ENCODE results near the gene QPCTL. TPM values are rescaled to one million over a fixed set of nuclear protein-coding genes. Genes with fewer than 3 reads are reported as not detected.
A peak's percentile ranks its signal among the peaks of the same experiment; 100 is the strongest.

The QPCTL gene
- total and polyA plus RNA-seq, 2 of the 13 experiments (the other 11 are each of a cell fraction or from before 2014, with no cell fraction given) = 16.0 to 19.1 TPM

DNA sequence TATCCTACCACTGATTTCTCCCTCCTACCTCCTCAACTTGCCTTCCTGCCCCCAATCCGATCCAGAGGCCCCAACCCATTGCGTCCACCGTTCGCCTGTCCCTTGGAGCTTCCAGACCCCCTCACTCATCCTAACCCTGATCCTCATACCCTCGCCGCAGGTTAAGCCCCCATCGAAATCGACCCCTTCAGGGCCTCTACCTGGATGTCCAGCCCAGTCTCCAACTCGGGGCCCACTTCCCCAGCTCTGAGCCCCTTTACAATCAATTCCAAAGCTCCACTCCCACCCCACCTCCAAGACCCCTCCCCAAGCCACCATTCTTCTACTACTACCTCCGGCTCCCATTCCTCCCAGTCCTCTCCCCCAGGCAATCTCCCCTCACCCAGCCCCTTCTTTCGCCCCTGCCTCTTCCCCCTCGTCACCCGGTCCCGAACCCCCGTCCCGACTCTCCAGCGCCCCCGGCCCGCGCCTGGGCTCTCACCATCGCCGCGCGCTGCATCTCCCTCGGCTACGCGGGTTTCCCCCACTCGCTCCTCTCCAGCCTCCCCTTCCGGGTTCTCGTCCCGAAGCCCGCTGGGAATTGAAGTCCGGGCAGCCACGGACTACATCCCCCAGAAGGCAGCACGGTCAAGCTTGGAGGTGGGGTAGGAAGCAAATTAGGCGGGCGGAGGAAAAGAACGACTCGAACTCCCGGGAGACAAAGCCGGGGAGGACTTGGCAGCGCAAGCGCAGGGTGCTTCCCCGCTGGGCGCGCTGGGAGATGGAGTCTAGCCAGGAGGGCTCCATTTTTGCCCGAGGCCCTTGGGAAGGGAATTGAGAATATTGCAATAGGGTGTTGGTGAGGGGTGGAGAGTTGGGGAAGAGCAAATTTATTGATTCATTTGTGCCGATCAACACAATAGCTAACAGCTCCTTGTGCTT is 38.2 kb downstream of the QPCTL start, which contains the start of gene FBXO46 (continued):
- TF ChIP-seq ZFP36L2 (CRISPR knock-in tag; IDR thresholded peaks at IDR 0.05) (no peak), ZNF841 (CRISPR knock-in tag; IDR thresholded peaks at IDR 0.05; ENCODE audit: borderline replicate concordance) (no peak), JUNB (CRISPR knock-in tag; IDR thresholded peaks at IDR 0.05; ENCODE audit: borderline replicate concordance) (no peak), MYC (CRISPR knock-in tag; IDR thresholded peaks at IDR 0.05; ENCODE audit: borderline replicate concordance) (peak; percentile 63; the same call in 1 of the 2 replicates), KAT7 (CRISPR knock-in tag; IDR thresholded peaks at IDR 0.05; ENCODE audit: borderline replicate concordance) (no peak), RORA (CRISPR knock-in tag; IDR thresholded peaks at IDR 0.05) (no peak), KAT8 (CRISPR knock-in tag; IDR thresholded peaks at IDR 0.05) (peak; percentile 85), GATAD1 (CRISPR knock-in tag; IDR thresholded peaks at IDR 0.05) (peak; percentile 81), FOXC1 (CRISPR knock-in tag; IDR thresholded peaks at IDR 0.05; ENCODE audit: borderline replicate concordance) (0 out of 2 replicates have a peak, but pooled peaks have one; percentile 49), TP53 (CRISPR knock-in tag; conservative IDR thresholded peaks at IDR 0.05) (0 out of 2 replicates have a peak, but pooled peaks have one; percentile 58), FOXA3 (CRISPR knock-in tag; IDR thresholded peaks at IDR 0.05) (peak; percentile 41; the same call in 1 of the 2 replicates), RFX1 (IDR thresholded peaks at IDR 0.05) (no peak)
- TF ChIP-seq, protein P1, sequence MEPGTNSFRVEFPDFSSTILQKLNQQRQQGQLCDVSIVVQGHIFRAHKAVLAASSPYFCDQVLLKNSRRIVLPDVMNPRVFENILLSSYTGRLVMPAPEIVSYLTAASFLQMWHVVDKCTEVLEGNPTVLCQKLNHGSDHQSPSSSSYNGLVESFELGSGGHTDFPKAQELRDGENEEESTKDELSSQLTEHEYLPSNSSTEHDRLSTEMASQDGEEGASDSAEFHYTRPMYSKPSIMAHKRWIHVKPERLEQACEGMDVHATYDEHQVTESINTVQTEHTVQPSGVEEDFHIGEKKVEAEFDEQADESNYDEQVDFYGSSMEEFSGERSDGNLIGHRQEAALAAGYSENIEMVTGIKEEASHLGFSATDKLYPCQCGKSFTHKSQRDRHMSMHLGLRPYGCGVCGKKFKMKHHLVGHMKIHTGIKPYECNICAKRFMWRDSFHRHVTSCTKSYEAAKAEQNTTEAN (CRISPR knock-in tag; conservative IDR thresholded peaks at IDR 0.05) = no peak
- TF ChIP-seq, protein P2, sequence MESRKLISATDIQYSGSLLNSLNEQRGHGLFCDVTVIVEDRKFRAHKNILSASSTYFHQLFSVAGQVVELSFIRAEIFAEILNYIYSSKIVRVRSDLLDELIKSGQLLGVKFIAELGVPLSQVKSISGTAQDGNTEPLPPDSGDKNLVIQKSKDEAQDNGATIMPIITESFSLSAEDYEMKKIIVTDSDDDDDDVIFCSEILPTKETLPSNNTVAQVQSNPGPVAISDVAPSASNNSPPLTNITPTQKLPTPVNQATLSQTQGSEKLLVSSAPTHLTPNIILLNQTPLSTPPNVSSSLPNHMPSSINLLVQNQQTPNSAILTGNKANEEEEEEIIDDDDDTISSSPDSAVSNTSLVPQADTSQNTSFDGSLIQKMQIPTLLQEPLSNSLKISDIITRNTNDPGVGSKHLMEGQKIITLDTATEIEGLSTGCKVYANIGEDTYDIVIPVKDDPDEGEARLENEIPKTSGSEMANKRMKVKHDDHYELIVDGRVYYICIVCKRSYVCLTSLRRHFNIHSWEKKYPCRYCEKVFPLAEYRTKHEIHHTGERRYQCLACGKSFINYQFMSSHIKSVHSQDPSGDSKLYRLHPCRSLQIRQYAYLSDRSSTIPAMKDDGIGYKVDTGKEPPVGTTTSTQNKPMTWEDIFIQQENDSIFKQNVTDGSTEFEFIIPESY (CRISPR knock-in tag; IDR thresholded peaks at IDR 0.05) = peak; percentile 45; the same call in 1 of the 2 replicates
- TF ChIP-seq, protein P3, sequence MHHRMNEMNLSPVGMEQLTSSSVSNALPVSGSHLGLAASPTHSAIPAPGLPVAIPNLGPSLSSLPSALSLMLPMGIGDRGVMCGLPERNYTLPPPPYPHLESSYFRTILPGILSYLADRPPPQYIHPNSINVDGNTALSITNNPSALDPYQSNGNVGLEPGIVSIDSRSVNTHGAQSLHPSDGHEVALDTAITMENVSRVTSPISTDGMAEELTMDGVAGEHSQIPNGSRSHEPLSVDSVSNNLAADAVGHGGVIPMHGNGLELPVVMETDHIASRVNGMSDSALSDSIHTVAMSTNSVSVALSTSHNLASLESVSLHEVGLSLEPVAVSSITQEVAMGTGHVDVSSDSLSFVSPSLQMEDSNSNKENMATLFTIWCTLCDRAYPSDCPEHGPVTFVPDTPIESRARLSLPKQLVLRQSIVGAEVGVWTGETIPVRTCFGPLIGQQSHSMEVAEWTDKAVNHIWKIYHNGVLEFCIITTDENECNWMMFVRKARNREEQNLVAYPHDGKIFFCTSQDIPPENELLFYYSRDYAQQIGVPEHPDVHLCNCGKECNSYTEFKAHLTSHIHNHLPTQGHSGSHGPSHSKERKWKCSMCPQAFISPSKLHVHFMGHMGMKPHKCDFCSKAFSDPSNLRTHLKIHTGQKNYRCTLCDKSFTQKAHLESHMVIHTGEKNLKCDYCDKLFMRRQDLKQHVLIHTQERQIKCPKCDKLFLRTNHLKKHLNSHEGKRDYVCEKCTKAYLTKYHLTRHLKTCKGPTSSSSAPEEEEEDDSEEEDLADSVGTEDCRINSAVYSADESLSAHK (CRISPR knock-in tag; IDR thresholded peaks at IDR 0.05; ENCODE audit: borderline replicate concordance) = no peak
- TF ChIP-seq, protein P4, sequence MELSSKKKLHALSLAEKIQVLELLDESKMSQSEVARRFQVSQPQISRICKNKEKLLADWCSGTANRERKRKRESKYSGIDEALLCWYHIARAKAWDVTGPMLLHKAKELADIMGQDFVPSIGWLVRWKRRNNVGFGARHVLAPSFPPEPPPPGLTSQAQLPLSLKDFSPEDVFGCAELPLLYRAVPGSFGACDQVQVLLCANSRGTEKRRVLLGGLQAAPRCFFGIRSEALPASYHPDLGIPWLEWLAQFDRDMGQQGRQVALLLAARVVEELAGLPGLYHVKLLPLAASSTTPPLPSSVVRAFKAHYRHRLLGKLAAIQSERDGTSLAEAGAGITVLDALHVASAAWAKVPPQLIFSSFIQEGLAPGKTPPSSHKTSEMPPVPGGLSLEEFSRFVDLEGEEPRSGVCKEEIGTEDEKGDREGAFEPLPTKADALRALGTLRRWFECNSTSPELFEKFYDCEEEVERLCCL (CRISPR knock-in tag; IDR thresholded peaks at IDR 0.05; ENCODE audit: borderline replicate concordance) = no peak
- TF ChIP-seq, protein P5, sequence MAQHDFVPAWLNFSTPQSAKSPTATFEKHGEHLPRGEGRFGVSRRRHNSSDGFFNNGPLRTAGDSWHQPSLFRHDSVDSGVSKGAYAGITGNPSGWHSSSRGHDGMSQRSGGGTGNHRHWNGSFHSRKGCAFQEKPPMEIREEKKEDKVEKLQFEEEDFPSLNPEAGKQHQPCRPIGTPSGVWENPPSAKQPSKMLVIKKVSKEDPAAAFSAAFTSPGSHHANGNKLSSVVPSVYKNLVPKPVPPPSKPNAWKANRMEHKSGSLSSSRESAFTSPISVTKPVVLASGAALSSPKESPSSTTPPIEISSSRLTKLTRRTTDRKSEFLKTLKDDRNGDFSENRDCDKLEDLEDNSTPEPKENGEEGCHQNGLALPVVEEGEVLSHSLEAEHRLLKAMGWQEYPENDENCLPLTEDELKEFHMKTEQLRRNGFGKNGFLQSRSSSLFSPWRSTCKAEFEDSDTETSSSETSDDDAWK (CRISPR knock-in tag; IDR thresholded peaks at IDR 0.05) = no peak
- TF ChIP-seq, protein P6, sequence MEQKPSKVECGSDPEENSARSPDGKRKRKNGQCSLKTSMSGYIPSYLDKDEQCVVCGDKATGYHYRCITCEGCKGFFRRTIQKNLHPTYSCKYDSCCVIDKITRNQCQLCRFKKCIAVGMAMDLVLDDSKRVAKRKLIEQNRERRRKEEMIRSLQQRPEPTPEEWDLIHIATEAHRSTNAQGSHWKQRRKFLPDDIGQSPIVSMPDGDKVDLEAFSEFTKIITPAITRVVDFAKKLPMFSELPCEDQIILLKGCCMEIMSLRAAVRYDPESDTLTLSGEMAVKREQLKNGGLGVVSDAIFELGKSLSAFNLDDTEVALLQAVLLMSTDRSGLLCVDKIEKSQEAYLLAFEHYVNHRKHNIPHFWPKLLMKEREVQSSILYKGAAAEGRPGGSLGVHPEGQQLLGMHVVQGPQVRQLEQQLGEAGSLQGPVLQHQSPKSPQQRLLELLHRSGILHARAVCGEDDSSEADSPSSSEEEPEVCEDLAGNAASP (CRISPR knock-in tag; IDR thresholded peaks at IDR 0.05; ENCODE audit: borderline replicate concordance) = peak; percentile 32; the same call in 1 of the 2 replicates
